ENCODE measurements around the gene WASF3.
"Not testable (repeated sequence)": the region's sequence is repeated elsewhere in the genome, so short reads cannot be mapped to it uniquely, and the experiment has no call there.

WASF3 gene

GRCh38 chr13:26722321-26722720 lies 164.8 kb downstream of the WASF3 start:
- DNase-seq = no peak
- in situ Hi-C loops (cut with MboI; ENCODE audit: low pct_unique_long_range_greater_than_20kb, low sequenced_read_pairs) = loop anchor here (25.0 kb wide), 1 partner anchor 140 kb away; no protein-coding TSS in a partner anchor

GRCh38 chr13:26723620-26724019 lies 166.1 kb downstream of the WASF3 start:
- not testable (repeated sequence) for DNase-seq
- in situ Hi-C loops (cut with MboI; ENCODE audit: low pct_unique_long_range_greater_than_20kb, low sequenced_read_pairs) = loop anchor here (25.0 kb wide), 1 partner anchor 139 kb away; no protein-coding TSS in a partner anchor

DNA sequence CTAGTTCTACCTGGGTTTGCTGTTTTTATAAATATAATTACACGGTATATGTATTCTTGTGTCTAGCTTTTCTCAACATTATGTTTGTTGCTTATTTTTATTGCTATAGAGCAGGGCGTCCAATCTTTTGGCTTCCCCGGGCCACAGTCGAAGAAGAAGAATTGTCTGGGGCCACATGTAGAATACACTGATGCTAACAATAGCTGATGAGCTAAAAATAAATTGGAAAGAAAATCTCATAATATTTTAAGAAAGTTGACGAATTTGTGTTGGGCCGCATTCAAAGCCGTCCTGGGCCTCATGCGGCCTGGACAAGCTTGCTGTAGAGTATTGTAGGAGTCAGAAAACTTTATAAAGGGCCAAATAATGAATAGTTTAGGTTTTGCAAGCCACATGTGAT lies 169.2 kb downstream of the WASF3 start:
- in situ Hi-C loops (cut with MboI; ENCODE audit: low pct_unique_long_range_greater_than_20kb, low sequenced_read_pairs) = no loop called here
- DNase-seq = no peak

DNA sequence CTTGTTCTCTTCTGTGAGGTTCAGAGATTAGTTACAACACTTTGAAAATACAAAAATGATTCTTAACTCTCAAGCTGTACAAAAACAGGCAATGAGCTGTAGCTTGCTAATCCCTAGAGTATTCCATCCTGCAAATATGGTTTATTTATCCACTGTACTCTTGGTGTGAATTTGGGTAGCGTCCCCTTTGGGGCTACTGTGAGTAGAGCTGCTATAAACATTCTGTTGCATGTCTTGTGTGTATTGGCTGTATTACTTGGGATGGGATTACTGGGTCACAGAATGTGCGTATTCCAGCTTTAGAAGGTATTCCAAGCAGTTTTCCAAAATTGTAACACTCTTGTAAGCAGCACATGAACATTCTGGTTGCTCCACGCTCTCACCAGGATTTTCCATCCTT lies 169.6 kb downstream of the WASF3 start:
- DNase-seq = no peak
- in situ Hi-C loops (cut with MboI; ENCODE audit: low pct_unique_long_range_greater_than_20kb, low sequenced_read_pairs) = no loop called here

DNA sequence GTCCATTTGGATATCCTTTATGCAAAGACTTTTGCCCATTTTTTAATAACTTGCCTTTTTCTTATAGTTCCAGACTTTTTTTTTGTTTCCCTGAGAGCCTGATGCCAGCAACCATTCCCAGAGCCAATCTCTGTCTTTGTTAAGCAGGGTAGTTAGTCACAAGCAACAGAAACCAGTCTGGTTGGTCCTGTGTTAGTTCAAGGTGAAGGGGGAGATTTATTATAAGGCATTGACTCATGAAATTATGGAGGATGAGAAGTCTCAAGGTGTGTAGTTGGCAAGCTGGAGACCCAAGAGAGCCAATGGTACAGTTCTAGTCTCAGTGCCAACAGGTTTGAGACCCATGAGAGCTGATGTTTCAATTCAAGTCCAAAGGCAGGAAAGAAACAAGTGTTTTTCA lies 170.2 kb downstream of the WASF3 start:
- DNase-seq = no peak
- in situ Hi-C loops (cut with MboI; ENCODE audit: low pct_unique_long_range_greater_than_20kb, low sequenced_read_pairs) = no loop called here

DNA sequence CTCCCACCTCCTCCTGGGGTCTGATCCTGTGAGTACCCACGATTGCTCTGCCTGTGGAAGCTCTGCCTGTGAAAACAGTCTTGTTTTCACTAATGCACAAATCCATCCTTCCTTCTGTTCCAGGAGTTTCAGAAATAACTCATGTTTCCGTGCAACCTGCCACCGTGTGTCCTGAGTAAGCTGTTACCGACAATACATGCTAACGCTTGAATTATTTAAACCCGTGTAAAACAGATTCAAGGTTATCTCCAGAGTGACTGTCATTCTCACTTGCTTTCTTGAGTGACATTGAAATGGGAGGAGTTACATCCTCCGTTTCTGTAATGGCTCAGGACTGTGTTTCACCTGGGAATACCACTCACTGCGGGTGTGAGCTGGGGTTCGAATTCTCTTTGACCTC lies 178.2 kb downstream of the WASF3 start:
- DNase-seq = no peak
- in situ Hi-C loops (cut with MboI; ENCODE audit: low pct_unique_long_range_greater_than_20kb, low sequenced_read_pairs) = no loop called here
